Neural progenitor cell (in vitro differentiated cells): ENCODE measurements around the gene CEP78. TPM values are rescaled to one million over a fixed set of nuclear protein-coding genes. Genes with fewer than 3 reads are reported as not detected.

Experiments
- DNase-seq: peaks from one replicate; pipeline ENCODE4 v3.0.0-alpha.2; 2016; ENCODE audit warnings: low spot score
- H2AFZ ChIP-seq: fragments of 200-600 bp; sonication (generic); replicated peaks from 2 replicates; pipeline ENCODE4 v1.6.1; 2016; ENCODE audit warnings: antibody characterized with exemption
- H3F3A ChIP-seq: fragments of 200-600 bp; sonication (generic); 2 replicates; pipeline ENCODE4 v1.6.1; 2016; ENCODE audit warnings: antibody characterized with exemption, low read depth
- H3K27ac ChIP-seq: fragments of 200-600 bp; sonication (generic); 2 replicates; pipeline ENCODE4 v1.5.1; 2016; ENCODE audit warnings: mild to moderate bottlenecking
- H3K27me3 ChIP-seq: fragments of 200-600 bp; sonication (generic); 2 replicates; pipeline ENCODE4 v1.6.1; 2016; ENCODE audit warnings: mild to moderate bottlenecking, moderate library complexity
- H3K36me3 ChIP-seq: fragments of 200-600 bp; sonication (generic); 2 replicates; pipeline ENCODE4 v1.5.1; 2016
- H3K4me1 ChIP-seq: fragments of 200-600 bp; sonication (generic); 2 replicates; pipeline ENCODE4 v1.6.1; 2016; ENCODE audit warnings: mixed run types
- H3K4me2 ChIP-seq: fragments of 200-600 bp; sonication (generic); 2 replicates; pipeline ENCODE4 v1.6.1; 2016
- H3K4me3 ChIP-seq: fragments of 200-600 bp; sonication (generic); 2 replicates; pipeline ENCODE4 v1.5.1; 2016
- H3K79me2 ChIP-seq: fragments of 200-600 bp; sonication (generic); 2 replicates; pipeline ENCODE4 v1.6.1; 2016; ENCODE audit warnings: low read depth
- H3K9ac ChIP-seq: fragments of 200-600 bp; sonication (generic); 2 replicates; pipeline ENCODE4 v1.6.1; 2016
- H3K9me3 ChIP-seq: fragments of 200-600 bp; sonication (generic); 2 replicates; pipeline ENCODE4 v1.5.1; 2016; ENCODE audit warnings: low read depth
- H4K20me1 ChIP-seq: fragments of 200-600 bp; sonication (generic); 2 replicates; pipeline ENCODE4 v1.6.1; 2016; ENCODE audit warnings: low read depth
- H3K27ac Mint-ChIP-seq: 3 replicates; pipeline ENCODE4 v1.8.0; 2021; ENCODE audit warnings: mixed read lengths
- H3K27me3 Mint-ChIP-seq: 2 replicates; pipeline ENCODE4 v1.8.0; 2022; ENCODE audit warnings: low read depth, mild to moderate bottlenecking, inconsistent platforms, moderate library complexity, mixed read lengths; ENCODE audit not compliant: insufficient read depth
- H3K36me3 Mint-ChIP-seq: 3 replicates; pipeline ENCODE4 v1.8.0; 2021; ENCODE audit warnings: mixed read lengths
- H3K4me1 Mint-ChIP-seq: 3 replicates; pipeline ENCODE4 v1.8.0; 2021; ENCODE audit warnings: mixed read lengths
- H3K4me3 Mint-ChIP-seq: 3 replicates; pipeline ENCODE4 v1.8.0; 2021; ENCODE audit warnings: mild to moderate bottlenecking, moderate library complexity, mixed read lengths
- H3K9me3 Mint-ChIP-seq: 3 replicates; pipeline ENCODE4 v1.8.0; 2020; ENCODE audit warnings: mixed read lengths
- EZH2 ChIP-seq: fragments of 200-600 bp; sonication (generic); IDR thresholded peaks from 2 replicates; pipeline ENCODE4 v1.6.1; 2017; ENCODE audit warnings: antibody characterized with exemption, mild to moderate bottlenecking, moderate library complexity
- EZH2phosphoT487 ChIP-seq: fragments of 200-600 bp; sonication (generic); IDR thresholded peaks from 2 replicates; pipeline ENCODE4 v1.6.1; 2017; ENCODE audit warnings: antibody characterized with exemption
- total RNA-seq: library from RNA; depleted of rRNA; stranded (reverse); fragments of >200 nt; gene quantifications from 2 replicates; pipeline ENCODE4 v1.2.3, GENCODE V29; 2015; ENCODE audit warnings: low replicate concordance
- TF ChIP-seq, protein P1 (sequence below): fragments of 200-600 bp; sonication (generic); IDR thresholded peaks from 2 replicates; pipeline ENCODE4 v1.5.1; 2017; ENCODE audit warnings: antibody characterized with exemption, mild to moderate bottlenecking

Gene CEP78
- total RNA-seq, 1 donor from 2014 or later: 122 TPM

DNA sequence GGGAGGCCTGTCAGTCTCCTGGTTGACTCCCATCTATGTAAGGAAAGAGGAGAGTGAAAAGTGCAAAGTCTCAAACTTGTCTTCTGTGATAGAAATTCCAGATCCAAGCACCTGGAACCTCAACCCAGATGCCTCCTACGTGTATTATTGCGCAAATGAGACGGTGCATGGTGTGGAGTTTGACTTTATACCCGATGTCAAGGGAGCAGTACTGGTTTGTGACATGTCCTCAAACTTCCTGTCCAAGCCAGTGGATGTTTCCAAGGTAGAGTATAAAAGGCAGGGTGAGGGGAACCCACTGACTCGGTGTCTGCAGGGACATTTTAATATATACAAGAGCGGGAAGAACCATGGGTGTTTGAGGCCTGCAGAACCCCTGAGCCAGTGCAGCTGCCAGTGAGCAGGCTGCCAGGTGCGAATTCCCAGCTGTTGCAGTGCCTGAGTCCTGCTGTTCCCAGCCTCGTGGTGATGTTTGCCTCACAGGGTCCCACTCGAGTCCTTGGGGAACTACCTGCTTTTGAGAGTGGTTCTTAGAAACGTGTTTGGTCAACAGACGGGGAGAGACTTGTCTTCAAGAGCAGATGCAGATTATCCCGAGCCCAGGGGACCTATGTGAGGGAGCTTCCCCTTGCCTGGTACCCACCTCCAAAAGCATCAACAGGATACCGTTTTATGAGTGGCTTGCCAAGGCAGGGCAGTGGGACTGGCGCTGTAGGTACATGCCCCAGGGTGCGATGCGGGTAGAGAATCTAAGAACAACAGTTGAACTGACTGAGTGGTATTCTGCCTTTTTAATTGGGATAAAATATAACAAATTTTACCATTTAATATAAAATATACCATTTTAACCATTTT lies 70.6 kb downstream of the CEP78 start:
- no peaks in the 10 kb centered on the region for H3K9me3 ChIP-seq
- no peak overlapping the region for H3K27ac ChIP-seq
- peaks cover 78% of the 10 kb centered on the region for H3K79me2 ChIP-seq
- DNase-seq: no peak
- no peak overlapping the region for H3K4me3 ChIP-seq
- Mint-ChIP-seq H3K27ac (no peak overlapping the region), H3K4me1 (peaks cover 12% of the 10 kb centered on the region), H3K36me3 (peaks cover 51% of the 10 kb centered on the region), H3K27me3 (peaks cover 6% of the 10 kb centered on the region), H3K4me3 (no peak overlapping the region), H3K9me3 (no peaks in the 10 kb centered on the region)
- H2AFZ ChIP-seq: no peak overlapping the region
- no peak overlapping the region for H3K9ac ChIP-seq
- no peaks in the 10 kb centered on the region for H3K4me1 ChIP-seq
- H3K4me2 ChIP-seq: no peak overlapping the region
- peaks cover 12% of the 10 kb centered on the region for H3K36me3 ChIP-seq
- peaks cover 9% of the 10 kb centered on the region for H3F3A ChIP-seq
- peaks cover 16% of the 10 kb centered on the region for H4K20me1 ChIP-seq
- no peaks in the 10 kb centered on the region for H3K27me3 ChIP-seq
- no peak for TF ChIP-seq EZH2

DNA sequence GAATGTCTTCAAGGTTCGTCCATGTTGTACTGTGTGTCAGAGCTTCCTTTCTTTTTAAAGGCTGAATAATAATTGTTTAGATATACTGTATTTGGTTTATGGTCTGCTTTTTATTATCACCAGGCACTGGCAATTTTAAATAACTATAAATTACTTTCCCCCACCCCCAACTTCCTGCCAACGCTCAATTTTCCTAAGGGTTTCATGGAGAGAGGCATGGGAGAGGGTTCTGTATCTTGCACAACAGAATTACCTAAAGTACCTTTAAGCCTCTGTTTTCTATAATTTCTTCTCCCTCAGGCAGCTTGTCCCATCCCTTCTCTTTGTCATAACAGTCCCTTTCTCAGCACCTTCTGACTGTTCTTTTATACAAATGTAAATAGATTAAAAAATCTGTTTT lies 71.5 kb downstream of the CEP78 start:
- H3K27ac ChIP-seq: no peak overlapping the region
- no peak overlapping the region for H3K4me2 ChIP-seq
- H3K36me3 ChIP-seq: peaks cover 8% of the 10 kb centered on the region
- no peak overlapping the region for H2AFZ ChIP-seq
- H3K27me3 Mint-ChIP-seq: peaks cover 6% of the 10 kb centered on the region
- H3K27me3 ChIP-seq: no peaks in the 10 kb centered on the region
- peaks cover 48% of the 10 kb centered on the region for H3K36me3 Mint-ChIP-seq
- no peaks in the 10 kb centered on the region for H3K9me3 ChIP-seq
- H4K20me1 ChIP-seq: peaks cover 16% of the 10 kb centered on the region
- H3K4me3 Mint-ChIP-seq: no peak overlapping the region
- H3K9ac ChIP-seq: no peak overlapping the region
- H3F3A ChIP-seq: peaks cover 9% of the 10 kb centered on the region
- H3K4me3 ChIP-seq: no peak overlapping the region
- no peak overlapping the region for H3K27ac Mint-ChIP-seq
- no peaks in the 10 kb centered on the region for H3K9me3 Mint-ChIP-seq
- TF ChIP-seq EZH2: no peak
- TF ChIP-seq EZH2phosphoT487: no peak
- TF ChIP-seq, protein P1, sequence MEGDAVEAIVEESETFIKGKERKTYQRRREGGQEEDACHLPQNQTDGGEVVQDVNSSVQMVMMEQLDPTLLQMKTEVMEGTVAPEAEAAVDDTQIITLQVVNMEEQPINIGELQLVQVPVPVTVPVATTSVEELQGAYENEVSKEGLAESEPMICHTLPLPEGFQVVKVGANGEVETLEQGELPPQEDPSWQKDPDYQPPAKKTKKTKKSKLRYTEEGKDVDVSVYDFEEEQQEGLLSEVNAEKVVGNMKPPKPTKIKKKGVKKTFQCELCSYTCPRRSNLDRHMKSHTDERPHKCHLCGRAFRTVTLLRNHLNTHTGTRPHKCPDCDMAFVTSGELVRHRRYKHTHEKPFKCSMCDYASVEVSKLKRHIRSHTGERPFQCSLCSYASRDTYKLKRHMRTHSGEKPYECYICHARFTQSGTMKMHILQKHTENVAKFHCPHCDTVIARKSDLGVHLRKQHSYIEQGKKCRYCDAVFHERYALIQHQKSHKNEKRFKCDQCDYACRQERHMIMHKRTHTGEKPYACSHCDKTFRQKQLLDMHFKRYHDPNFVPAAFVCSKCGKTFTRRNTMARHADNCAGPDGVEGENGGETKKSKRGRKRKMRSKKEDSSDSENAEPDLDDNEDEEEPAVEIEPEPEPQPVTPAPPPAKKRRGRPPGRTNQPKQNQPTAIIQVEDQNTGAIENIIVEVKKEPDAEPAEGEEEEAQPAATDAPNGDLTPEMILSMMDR: no peak
- peaks cover 78% of the 10 kb centered on the region for H3K79me2 ChIP-seq
- no peak for DNase-seq
- peaks cover 20% of the 10 kb centered on the region for H3K4me1 Mint-ChIP-seq
- no peaks in the 10 kb centered on the region for H3K4me1 ChIP-seq

GRCh38 chr9:78309066-78309465 lies 73.2 kb downstream of the CEP78 start:
- H3K36me3 Mint-ChIP-seq: peaks cover 46% of the 10 kb centered on the region
- peaks cover 6% of the 10 kb centered on the region for H3K27me3 Mint-ChIP-seq
- peaks cover 75% of the 10 kb centered on the region for H3K79me2 ChIP-seq
- no peaks in the 10 kb centered on the region for H3K9me3 Mint-ChIP-seq
- H3K4me2 ChIP-seq: no peak overlapping the region
- no peak overlapping the region for H3K9ac ChIP-seq
- TF ChIP-seq, protein P1: no peak
- no peak for TF ChIP-seq EZH2
- TF ChIP-seq EZH2phosphoT487: no peak
- H3K27me3 ChIP-seq: no peaks in the 10 kb centered on the region
- no peaks in the 10 kb centered on the region for H3K4me1 ChIP-seq
- peaks cover 24% of the 10 kb centered on the region for H3K4me1 Mint-ChIP-seq
- peaks cover 14% of the 10 kb centered on the region for H4K20me1 ChIP-seq
- H3K4me3 Mint-ChIP-seq: no peak overlapping the region
- H3K9me3 ChIP-seq: no peaks in the 10 kb centered on the region
- no peak for DNase-seq
- H3K4me3 ChIP-seq: no peak overlapping the region
- H3F3A ChIP-seq: peaks cover 9% of the 10 kb centered on the region
- peaks cover 8% of the 10 kb centered on the region for H3K36me3 ChIP-seq
- H2AFZ ChIP-seq: no peak overlapping the region
- H3K27ac Mint-ChIP-seq: no peak overlapping the region
- H3K27ac ChIP-seq: no peak overlapping the region

- Histone ChIP-seq H4K20me1 (peaks cover 19% of the 10 kb centered on the region), H3K4me2 (no peak overlapping the region), H3F3A (peaks cover 5% of the 10 kb centered on the region), H3K9me3 (no peaks in the 10 kb centered on the region), H3K36me3 (peaks cover 6% of the 10 kb centered on the region), H3K4me1 (no peaks in the 10 kb centered on the region), H3K27ac (no peak overlapping the region), H2AFZ (no peak overlapping the region), H3K79me2 (peaks cover 62% of the 10 kb centered on the region), H3K4me3 (no peak overlapping the region), H3K9ac (no peak overlapping the region), H3K27me3 (no peaks in the 10 kb centered on the region)
- no peak for DNase-seq
- peaks cover 41% of the 10 kb centered on the region for H3K36me3 Mint-ChIP-seq
- H3K4me3 Mint-ChIP-seq: no peak overlapping the region
- no peaks in the 10 kb centered on the region for H3K9me3 Mint-ChIP-seq
- H3K27me3 Mint-ChIP-seq: peaks cover 6% of the 10 kb centered on the region
- TF ChIP-seq EZH2phosphoT487: no peak
- TF ChIP-seq, protein P1: no peak
- TF ChIP-seq EZH2: no peak
- H3K27ac Mint-ChIP-seq: no peak overlapping the region
- peaks cover 30% of the 10 kb centered on the region for H3K4me1 Mint-ChIP-seq
Observed at GRCh38 chr9:78311075-78311474, 75.2 kb downstream of the CEP78 start.
